Skeletal muscle cell (primary cell): ENCODE measurements around the gene AGBL4.

Experiments
- DNase-seq: peaks from one replicate; pipeline ENCODE4 v3.0.0-alpha.2; 2010; ENCODE audit warnings: low read depth
- H3K4me3 ChIP-seq: 2 replicates; pipeline ENCODE4 v1.5.1; 2011; ENCODE audit warnings: low read depth, mild to moderate bottlenecking, control low read depth, low read length, moderate library complexity

The AGBL4 gene

GRCh38 chr1:48506870-48507269 lies 1516.9 kb downstream of the AGBL4 start:
- no peak overlapping the region for H3K4me3 ChIP-seq
- no peak for DNase-seq

GRCh38 chr1:48500541-48501450 lies 1523.0 kb downstream of the AGBL4 start:
- no peak overlapping the region for H3K4me3 ChIP-seq
- no peak for DNase-seq

- no peak overlapping the region for H3K4me3 ChIP-seq
- DNase-seq = no peak
Measured at GRCh38 chr1:48499211-48499735, 1524.5 kb downstream of the AGBL4 start.

DNA sequence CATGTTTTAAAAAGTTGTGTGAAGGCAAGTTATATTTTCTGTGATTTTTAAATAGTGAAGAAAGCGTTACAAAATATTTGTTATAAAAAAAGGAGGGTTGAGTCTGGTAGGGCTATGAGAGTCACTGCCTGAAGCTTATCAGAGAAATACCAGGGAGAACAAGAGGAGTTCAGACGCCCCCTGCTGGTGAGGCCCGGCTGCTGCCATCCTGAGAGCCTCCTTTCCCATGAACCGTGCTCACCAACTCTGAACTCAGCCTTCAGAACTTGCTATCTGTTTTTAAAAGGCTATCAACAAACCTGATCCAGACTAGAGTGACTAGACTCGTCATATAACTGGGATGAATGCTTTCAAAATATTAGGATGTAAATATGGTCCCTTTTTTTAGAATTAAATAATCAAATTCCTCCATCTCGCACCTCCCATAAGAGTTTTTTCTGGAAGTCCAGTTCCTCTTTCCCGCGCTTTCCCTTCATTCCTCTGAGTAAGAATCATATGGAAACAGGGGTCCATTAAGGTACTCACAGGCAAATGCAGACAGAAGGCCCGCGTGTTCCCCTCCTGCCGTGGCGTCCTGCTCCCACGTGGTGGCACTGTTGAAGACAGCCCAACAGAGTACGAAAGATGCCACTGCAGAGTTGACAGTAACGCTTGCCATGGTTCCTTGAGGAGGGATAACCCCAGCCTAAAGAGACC lies 1525.5 kb downstream of the AGBL4 start:
- DNase-seq = no peak
- H3K4me3 ChIP-seq = no peak overlapping the region

DNA sequence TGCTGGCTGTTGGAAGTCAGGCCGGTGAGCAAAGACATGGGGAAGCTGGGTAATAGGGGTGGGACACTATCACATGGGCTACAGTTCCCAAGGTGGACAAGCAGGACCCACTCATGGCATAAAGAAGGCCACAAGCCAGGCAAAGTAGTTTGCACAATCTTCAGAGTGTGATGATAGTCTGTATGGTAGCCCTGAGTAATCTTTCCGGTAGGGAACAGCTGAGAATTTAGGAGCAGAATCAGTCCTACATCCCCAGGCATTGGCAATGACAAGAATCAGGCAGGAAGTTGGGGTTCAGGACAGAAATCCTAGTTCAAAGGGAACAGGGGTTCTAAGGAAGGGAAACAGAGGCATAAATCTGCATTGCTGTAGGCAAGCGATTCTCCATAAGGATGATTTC lies 1527.8 kb downstream of the AGBL4 start:
- no peak overlapping the region for H3K4me3 ChIP-seq
- DNase-seq = no peak

GRCh38 chr1:48495166-48495565 lies 1528.6 kb downstream of the AGBL4 start:
- no peak for DNase-seq
- no peak overlapping the region for H3K4me3 ChIP-seq

DNA sequence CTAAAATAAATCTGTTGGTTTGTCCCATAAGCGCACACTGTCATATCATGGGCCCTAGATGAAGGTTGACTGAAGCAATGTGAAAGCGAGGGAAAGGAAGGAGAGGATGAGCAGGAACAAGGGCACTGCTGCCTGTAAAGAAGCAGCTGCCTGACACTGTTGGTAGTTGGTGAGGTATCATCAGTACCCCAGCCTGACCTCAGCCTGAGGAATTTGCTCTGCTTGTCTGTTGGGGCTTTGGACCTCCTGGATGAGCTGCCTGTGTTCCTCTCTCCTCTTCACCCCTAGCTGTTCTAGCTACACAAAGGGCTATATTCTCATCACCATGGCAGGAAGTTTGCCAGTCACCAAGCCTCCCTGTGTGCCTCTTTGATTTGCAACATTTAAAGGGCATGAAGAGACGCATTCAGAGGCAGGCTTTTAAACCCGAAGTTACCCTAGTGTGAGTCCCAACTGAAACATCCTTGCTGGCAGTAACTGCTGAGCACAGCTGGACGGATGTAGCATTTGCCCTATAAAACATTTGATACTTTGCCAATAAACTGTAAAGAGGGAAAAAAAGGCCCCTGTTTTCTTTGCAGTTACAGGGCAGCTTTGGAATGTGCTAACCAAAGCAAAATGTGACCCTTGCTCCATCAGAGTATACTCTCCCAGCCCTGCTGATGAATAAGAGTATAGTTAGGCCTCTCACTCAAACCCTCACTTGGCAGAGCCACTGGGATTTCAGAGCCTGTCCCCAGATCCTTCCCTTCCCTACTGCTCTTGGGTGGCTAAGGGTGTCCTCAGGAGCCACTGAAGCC lies 1529.6 kb downstream of the AGBL4 start:
- DNase-seq = peak; percentile 91
- H3K4me3 ChIP-seq = no peak overlapping the region

GRCh38 chr1:48493041-48493440 lies 1530.7 kb downstream of the AGBL4 start:
- no peak for DNase-seq
- H3K4me3 ChIP-seq = no peak overlapping the region

- H3K4me3 ChIP-seq = no peak overlapping the region
- no peak for DNase-seq
Measured at GRCh38 chr1:48492392-48492791, 1531.4 kb downstream of the AGBL4 start.

DNA sequence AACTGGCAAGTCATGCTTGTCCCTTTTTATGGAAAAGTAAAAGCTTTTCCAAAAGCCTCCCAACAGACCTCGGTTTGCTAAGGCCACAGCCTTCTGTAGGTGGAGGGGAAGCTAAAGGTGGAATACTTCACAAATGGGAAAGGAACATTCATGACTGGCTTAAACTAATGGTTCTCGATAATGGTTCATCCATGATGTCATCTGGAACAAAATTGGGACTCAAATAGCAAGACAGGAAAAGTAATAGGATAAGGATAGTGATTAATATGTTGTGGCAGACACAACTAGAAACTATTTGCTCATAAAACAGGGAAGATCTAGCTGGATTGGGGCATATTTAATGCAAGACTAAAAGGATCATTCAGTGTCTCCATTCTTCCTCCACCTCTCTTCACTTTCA lies 1535.0 kb downstream of the AGBL4 start:
- DNase-seq = no peak
- H3K4me3 ChIP-seq = no peak overlapping the region
